ENCODE data around the gene HCN2. TPM values are rescaled to one million over a fixed set of nuclear protein-coding genes. Genes with fewer than 3 reads are reported as not detected.

HCN2 gene
- total RNA-seq, 2 donors from 2014 or later, result 0.29 to 0.64 TPM

GRCh38 chr19:575527-576506 lies 13.9 kb upstream of the HCN2 start:
- H3K4me1 Mint-ChIP-seq (ENCODE audit: low read depth in 2 of 2), result peaks cover 26 to 31% of the 10 kb centered on the region in 2 donors
- ATAC-seq (no peak), DNase-seq (ENCODE audit: low spot score) (no peak)
- H3K27ac Mint-ChIP-seq, result no peak overlapping the region
- H3K36me3 Mint-ChIP-seq, result no peaks in the 10 kb centered on the region
- H3K27me3 Mint-ChIP-seq, result no peaks in the 10 kb centered on the region
- H3K4me3 Mint-ChIP-seq, result no peak overlapping the region
- no peaks in the 10 kb centered on the region for H3K9me3 Mint-ChIP-seq

GRCh38 chr19:576768-577438 lies 12.8 kb upstream of the HCN2 start:
- H3K27me3 Mint-ChIP-seq, result no peaks in the 10 kb centered on the region
- no peaks in the 10 kb centered on the region for H3K9me3 Mint-ChIP-seq
- H3K4me3 Mint-ChIP-seq, result no peak overlapping the region
- H3K27ac Mint-ChIP-seq, result no peak overlapping the region
- no peak for ATAC-seq
- no peaks in the 10 kb centered on the region for H3K36me3 Mint-ChIP-seq
- DNase-seq (ENCODE audit: low spot score), result no peak
- H3K4me1 Mint-ChIP-seq (ENCODE audit: low read depth in 2 of 2), result peaks cover 16 to 22% of the 10 kb centered on the region in 2 donors

GRCh38 chr19:577439-578392 lies 12.0 kb upstream of the HCN2 start:
- H3K27me3 Mint-ChIP-seq, result no peaks in the 10 kb centered on the region
- ATAC-seq (no peak), DNase-seq (ENCODE audit: low spot score) (no peak)
- H3K4me3 Mint-ChIP-seq, result no peak overlapping the region
- H3K9me3 Mint-ChIP-seq, result no peaks in the 10 kb centered on the region
- H3K4me1 Mint-ChIP-seq (ENCODE audit: low read depth in 2 of 2), result peaks cover 12 to 19% of the 10 kb centered on the region in 2 donors
- no peaks in the 10 kb centered on the region for H3K36me3 Mint-ChIP-seq
- H3K27ac Mint-ChIP-seq, result no peak overlapping the region

- ATAC-seq (no peak), DNase-seq (ENCODE audit: low spot score) (no peak)
- no peaks in the 10 kb centered on the region for H3K27me3 Mint-ChIP-seq
- peaks cover 12 to 17% of the 10 kb centered on the region in 2 donors for H3K4me1 Mint-ChIP-seq (ENCODE audit: low read depth in 2 of 2)
- no peak overlapping the region for H3K4me3 Mint-ChIP-seq
- H3K9me3 Mint-ChIP-seq, result no peaks in the 10 kb centered on the region
- no peak overlapping the region for H3K27ac Mint-ChIP-seq
- no peaks in the 10 kb centered on the region for H3K36me3 Mint-ChIP-seq
Measured at GRCh38 chr19:579111-579841, 10.4 kb upstream of the HCN2 start.

- H3K9me3 Mint-ChIP-seq, result no peaks in the 10 kb centered on the region
- no peak overlapping the region for H3K27ac Mint-ChIP-seq
- H3K4me1 Mint-ChIP-seq (ENCODE audit: low read depth in 2 of 2), result peaks cover 8 to 13% of the 10 kb centered on the region in 2 donors
- H3K27me3 Mint-ChIP-seq, result no peaks in the 10 kb centered on the region
- DNase-seq (ENCODE audit: low spot score) (no peak), ATAC-seq (no peak)
- H3K36me3 Mint-ChIP-seq, result no peaks in the 10 kb centered on the region
- H3K4me3 Mint-ChIP-seq, result no peak overlapping the region
Measured at GRCh38 chr19:579842-580155, 9.9 kb upstream of the HCN2 start.

GRCh38 chr19:580274-580835 lies 9.3 kb upstream of the HCN2 start:
- no peaks in the 10 kb centered on the region for H3K9me3 Mint-ChIP-seq
- H3K4me1 Mint-ChIP-seq (ENCODE audit: low read depth in 2 of 2), result peaks cover 4 to 9% of the 10 kb centered on the region in 2 donors
- no peak overlapping the region for H3K4me3 Mint-ChIP-seq
- ATAC-seq (no peak), DNase-seq (ENCODE audit: low spot score) (no peak)
- no peaks in the 10 kb centered on the region for H3K27me3 Mint-ChIP-seq
- no peak overlapping the region for H3K27ac Mint-ChIP-seq
- H3K36me3 Mint-ChIP-seq, result no peaks in the 10 kb centered on the region

- no peaks in the 10 kb centered on the region for H3K36me3 Mint-ChIP-seq
- H3K27me3 Mint-ChIP-seq, result no peaks in the 10 kb centered on the region
- no peak overlapping the region for H3K27ac Mint-ChIP-seq
- H3K4me3 Mint-ChIP-seq, result no peak overlapping the region
- no peak for DNase-seq (ENCODE audit: low spot score)
- H3K9me3 Mint-ChIP-seq, result no peaks in the 10 kb centered on the region
- ATAC-seq, result no peak
- H3K4me1 Mint-ChIP-seq (ENCODE audit: low read depth in 2 of 2), result peaks cover 4 to 7% of the 10 kb centered on the region in 2 donors
Measured at GRCh38 chr19:581399-582111, 8.1 kb upstream of the HCN2 start.

- no peaks in the 10 kb centered on the region for H3K36me3 Mint-ChIP-seq
- peaks cover 0 to 3% of the 10 kb centered on the region in 2 donors for H3K4me1 Mint-ChIP-seq (ENCODE audit: low read depth in 2 of 2)
- no peak for ATAC-seq
- no peaks in the 10 kb centered on the region for H3K27me3 Mint-ChIP-seq
- H3K27ac Mint-ChIP-seq, result no peak overlapping the region
- H3K4me3 Mint-ChIP-seq, result no peak overlapping the region
- no peak for DNase-seq (ENCODE audit: low spot score)
- H3K9me3 Mint-ChIP-seq, result no peaks in the 10 kb centered on the region
Measured at GRCh38 chr19:582497-583197, 7.0 kb upstream of the HCN2 start.

- peaks cover 0 to 3% of the 10 kb centered on the region in 2 donors for H3K4me1 Mint-ChIP-seq (ENCODE audit: low read depth in 2 of 2)
- H3K36me3 Mint-ChIP-seq, result no peaks in the 10 kb centered on the region
- ATAC-seq (no peak), DNase-seq (ENCODE audit: low spot score) (no peak)
- no peak overlapping the region for H3K27ac Mint-ChIP-seq
- no peaks in the 10 kb centered on the region for H3K27me3 Mint-ChIP-seq
- H3K9me3 Mint-ChIP-seq, result no peaks in the 10 kb centered on the region
- no peak overlapping the region for H3K4me3 Mint-ChIP-seq
Measured at GRCh38 chr19:583198-583967, 6.3 kb upstream of the HCN2 start.

- H3K36me3 Mint-ChIP-seq, result no peaks in the 10 kb centered on the region
- no peak overlapping the region for H3K4me3 Mint-ChIP-seq
- H3K27me3 Mint-ChIP-seq, result no peaks in the 10 kb centered on the region
- no peak overlapping the region for H3K27ac Mint-ChIP-seq
- DNase-seq (ENCODE audit: low spot score) (no peak), ATAC-seq (no peak)
- H3K9me3 Mint-ChIP-seq, result no peaks in the 10 kb centered on the region
- H3K4me1 Mint-ChIP-seq (ENCODE audit: low read depth in 2 of 2), result peaks cover 0 to 3% of the 10 kb centered on the region in 2 donors
Measured at GRCh38 chr19:583968-584239, 5.8 kb upstream of the HCN2 start.

- H3K4me3 Mint-ChIP-seq, result no peak overlapping the region
- no peaks in the 10 kb centered on the region for H3K9me3 Mint-ChIP-seq
- DNase-seq (ENCODE audit: low spot score) (no peak), ATAC-seq (peak; percentile 61 to 71)
- no peaks in the 10 kb centered on the region for H3K27me3 Mint-ChIP-seq
- no peaks in the 10 kb centered on the region for H3K36me3 Mint-ChIP-seq
- peaks cover 0 to 3% of the 10 kb centered on the region in 2 donors for H3K4me1 Mint-ChIP-seq (ENCODE audit: low read depth in 2 of 2)
- no peak overlapping the region for H3K27ac Mint-ChIP-seq
Measured at GRCh38 chr19:584240-585001, 5.3 kb upstream of the HCN2 start.
